Measurements from ENCODE around the gene SPRED1.
"Not testable (repeated sequence)": the region's sequence is repeated elsewhere in the genome, so short reads cannot be mapped to it uniquely, and the experiment has no call there.

SPRED1 gene

GRCh38 chr15:38231436-38231835 lies 21.2 kb upstream of the SPRED1 start:
- no peak for DNase-seq (ENCODE audit: extremely low spot score)
- ChIA-PET POLR2A (no interaction called here), CTCF (no interaction called here)
- TF ChIP-seq ZNF384 (IDR thresholded peaks at IDR 0.05) (no peak), LEF1 (IDR thresholded peaks at IDR 0.05; ENCODE audit: borderline replicate concordance) (no peak), CTBP1 (IDR thresholded peaks at IDR 0.05; ENCODE audit: borderline replicate concordance) (no peak), ARNT (IDR thresholded peaks at IDR 0.05) (no peak)
- TF ChIP-seq, protein P1, sequence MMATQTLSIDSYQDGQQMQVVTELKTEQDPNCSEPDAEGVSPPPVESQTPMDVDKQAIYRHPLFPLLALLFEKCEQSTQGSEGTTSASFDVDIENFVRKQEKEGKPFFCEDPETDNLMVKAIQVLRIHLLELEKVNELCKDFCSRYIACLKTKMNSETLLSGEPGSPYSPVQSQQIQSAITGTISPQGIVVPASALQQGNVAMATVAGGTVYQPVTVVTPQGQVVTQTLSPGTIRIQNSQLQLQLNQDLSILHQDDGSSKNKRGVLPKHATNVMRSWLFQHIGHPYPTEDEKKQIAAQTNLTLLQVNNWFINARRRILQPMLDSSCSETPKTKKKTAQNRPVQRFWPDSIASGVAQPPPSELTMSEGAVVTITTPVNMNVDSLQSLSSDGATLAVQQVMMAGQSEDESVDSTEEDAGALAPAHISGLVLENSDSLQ (IDR thresholded peaks at IDR 0.05) = no peak

DNA sequence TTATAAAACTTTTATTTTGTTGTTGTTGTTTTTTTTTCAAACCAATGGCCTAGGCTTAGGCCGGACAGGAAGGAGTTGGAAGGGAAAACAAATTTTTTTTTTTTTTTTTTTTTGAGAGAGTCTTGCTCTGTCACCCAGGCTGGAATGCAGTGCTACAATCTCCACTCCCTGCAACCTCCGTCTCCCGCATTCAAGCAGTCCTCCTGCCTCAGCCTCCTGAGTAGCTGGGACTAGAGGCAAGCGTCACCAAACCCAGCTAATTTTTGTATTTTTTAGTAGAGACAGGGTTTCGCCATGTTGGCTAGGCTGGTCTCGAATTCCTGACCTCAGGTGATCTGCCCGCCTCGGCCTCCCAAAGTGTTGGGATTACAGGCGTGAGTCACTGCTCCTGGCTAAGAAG lies 15.6 kb upstream of the SPRED1 start:
- POLR2A ChIA-PET; DNase-seq (ENCODE audit: extremely low spot score): not testable (repeated sequence)
- CTCF ChIA-PET = interaction anchor here (0.6 to 0.7 kb wide), 2 partner anchors 15 to 304 kb away, joined by 4 read pairs; no protein-coding TSS in a partner anchor

DNA sequence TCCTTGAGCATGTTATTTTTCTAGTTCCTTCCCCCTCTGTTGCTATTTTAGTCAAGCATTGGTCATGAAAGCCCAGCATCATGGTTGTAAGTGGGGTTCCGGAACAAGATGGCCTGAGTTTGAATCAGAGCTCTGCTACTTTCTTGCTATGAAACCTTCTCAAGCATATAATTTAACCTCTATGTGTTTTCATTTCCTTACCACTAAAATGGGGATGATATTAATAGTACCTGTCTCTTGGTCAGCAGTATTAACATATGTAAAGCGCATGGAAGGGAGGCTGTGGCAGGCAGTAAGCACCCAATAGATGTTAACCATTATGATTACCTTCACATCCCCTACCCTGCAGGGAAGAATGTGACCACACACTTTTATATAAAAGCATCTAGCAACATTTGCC lies 14.3 kb upstream of the SPRED1 start:
- DNase-seq (ENCODE audit: extremely low spot score) = no peak
- ChIA-PET POLR2A (no interaction called here), CTCF (no interaction called here)
- TF ChIP-seq FOXM1 (IDR thresholded peaks at IDR 0.05; ENCODE audit: borderline replicate concordance) (no peak), SP1 (IDR thresholded peaks at IDR 0.05) (no peak), ARNT (IDR thresholded peaks at IDR 0.05) (no peak), HDGF (IDR thresholded peaks at IDR 0.05; ENCODE audit: borderline replicate concordance) (no peak)

GRCh38 chr15:38242055-38242454 lies 10.6 kb upstream of the SPRED1 start:
- POLR2A ChIA-PET = interaction anchor here (0.7 kb wide), 1 partner anchor 12 kb away, joined by 3 read pairs; no protein-coding TSS in a partner anchor
- no peak for TF ChIP-seq ARNT (IDR thresholded peaks at IDR 0.05)
- CTCF ChIA-PET = no interaction called here
- no peak for DNase-seq (ENCODE audit: extremely low spot score)

GRCh38 chr15:38243278-38244055 lies 9.2 kb upstream of the SPRED1 start:
- POLR2A ChIA-PET = no interaction called here
- CTCF ChIA-PET = no interaction called here
- no peak for DNase-seq (ENCODE audit: extremely low spot score)
- TF ChIP-seq FOXK2 (IDR thresholded peaks at IDR 0.05) = no peak
- no peak for TF ChIP-seq ELF4 (IDR thresholded peaks at IDR 0.05)
- no peak for TF ChIP-seq LEF1 (IDR thresholded peaks at IDR 0.05; ENCODE audit: borderline replicate concordance)
- TF ChIP-seq, protein P1 (IDR thresholded peaks at IDR 0.05) = no peak
- TF ChIP-seq TARDBP (IDR thresholded peaks at IDR 0.05) = no peak
- no peak for TF ChIP-seq FOXA1 (IDR thresholded peaks at IDR 0.05)
- TF ChIP-seq L3MBTL2 (conservative IDR thresholded peaks at IDR 0.05) = no peak
- no peak for TF ChIP-seq BHLHE40 (IDR thresholded peaks at IDR 0.05; ENCODE audit: borderline replicate concordance)
- no peak for TF ChIP-seq SP1 (IDR thresholded peaks at IDR 0.05)
- no peak for TF ChIP-seq ARNT (IDR thresholded peaks at IDR 0.05)
- no peak for TF ChIP-seq SUZ12 (IDR thresholded peaks at IDR 0.05)
- no peak for TF ChIP-seq NFRKB (IDR thresholded peaks at IDR 0.05)
- TF ChIP-seq HDGF (IDR thresholded peaks at IDR 0.05; ENCODE audit: borderline replicate concordance) = no peak

DNA sequence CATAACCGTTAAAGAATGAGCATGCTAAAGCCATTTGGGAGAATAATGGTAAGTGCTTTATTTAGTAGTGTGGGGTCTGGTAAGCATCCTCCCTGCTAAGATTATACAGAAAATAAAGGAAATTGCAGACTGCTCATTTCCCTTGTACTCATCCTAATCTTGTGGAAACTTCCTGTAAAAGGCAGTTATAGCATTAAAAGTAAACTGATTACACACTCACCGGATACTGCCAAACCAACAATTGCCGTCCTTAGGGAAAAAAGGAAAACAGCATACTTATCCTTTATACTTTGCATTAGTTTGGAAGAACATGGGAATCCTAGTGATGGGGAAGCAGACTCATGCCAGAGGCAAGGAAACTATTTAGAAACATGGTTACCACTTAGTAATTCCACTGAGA lies 5.3 kb upstream of the SPRED1 start:
- TF ChIP-seq TARDBP (IDR thresholded peaks at IDR 0.05) = no peak
- TF ChIP-seq FOXM1 (IDR thresholded peaks at IDR 0.05; ENCODE audit: borderline replicate concordance) = no peak
- TF ChIP-seq FOXK2 (IDR thresholded peaks at IDR 0.05) = no peak
- TF ChIP-seq LEF1 (IDR thresholded peaks at IDR 0.05; ENCODE audit: borderline replicate concordance) = no peak
- ChIA-PET POLR2A (no interaction called here), CTCF (no interaction called here)
- no peak for DNase-seq (ENCODE audit: extremely low spot score)

- ChIA-PET POLR2A (interaction anchor here (0.6 to 2.1 kb wide), 5 partner anchors 11 to 184 kb away, joined by 3 to 12 read pairs (median 3); no protein-coding TSS in a partner anchor), CTCF (no interaction called here)
- DNase-seq (ENCODE audit: extremely low spot score) = no peak
- TF ChIP-seq ZNF384 (IDR thresholded peaks at IDR 0.05) (no peak), FOXM1 (IDR thresholded peaks at IDR 0.05; ENCODE audit: borderline replicate concordance) (no peak), CTBP1 (IDR thresholded peaks at IDR 0.05; ENCODE audit: borderline replicate concordance) (no peak), SP1 (IDR thresholded peaks at IDR 0.05) (no peak), HDGF (IDR thresholded peaks at IDR 0.05; ENCODE audit: borderline replicate concordance) (no peak), TARDBP (IDR thresholded peaks at IDR 0.05) (no peak), SUZ12 (IDR thresholded peaks at IDR 0.05) (no peak), NFRKB (IDR thresholded peaks at IDR 0.05) (no peak), L3MBTL2 (conservative IDR thresholded peaks at IDR 0.05) (no peak), ARNT (IDR thresholded peaks at IDR 0.05) (no peak), BHLHE40 (IDR thresholded peaks at IDR 0.05; ENCODE audit: borderline replicate concordance) (no peak), FOXK2 (IDR thresholded peaks at IDR 0.05) (no peak), LEF1 (IDR thresholded peaks at IDR 0.05; ENCODE audit: borderline replicate concordance) (no peak), ELF4 (IDR thresholded peaks at IDR 0.05) (no peak), FOXA1 (IDR thresholded peaks at IDR 0.05) (no peak)
- TF ChIP-seq, protein P1 (IDR thresholded peaks at IDR 0.05) = no peak
These were observed 730 bp downstream of the SPRED1 start for GRCh38 chr15:38253351-38253781.

Measured in HEK293T (cell line).